Liver (tissue), 9 donors: ENCODE results near the gene SYS1. TPM values are rescaled to one million over a fixed set of nuclear protein-coding genes. Genes with fewer than 3 reads are reported as not detected.

Experiments
- DNase-seq: peaks from one replicate; pipeline ENCODE4 v3.0.0-alpha.2; 2017; ENCODE audit warnings: low spot score
- H3K27ac ChIP-seq, 2 donors: one replicate each; pipeline ENCODE4 v1.7.0; 2013; ENCODE audit warnings: inconsistent platforms in 2 of 2, low read length in 2 of 2, control low read depth in 1 of 2, low read depth in 1 of 2, mild to moderate bottlenecking in 1 of 2
- H3K27me3 ChIP-seq, 4 donors: one replicate each; pipeline versions ENCODE4 v1.6.1 to v1.7.0; 2013; ENCODE audit warnings: low read length in 3 of 4, inconsistent platforms in 1 of 4, mild to moderate bottlenecking in 1 of 4, moderate library complexity in 1 of 4; ENCODE audit not compliant: control insufficient read depth in 4 of 4, insufficient read depth in 4 of 4
- H3K36me3 ChIP-seq, 4 donors: one replicate each; pipeline versions ENCODE4 v1.6.1 to v1.7.0; 2013; ENCODE audit warnings: low read length in 3 of 4, mild to moderate bottlenecking in 3 of 4, low read depth in 1 of 4, moderate library complexity in 1 of 4; ENCODE audit not compliant: control insufficient read depth in 4 of 4, insufficient read depth in 3 of 4
- H3K4me1 ChIP-seq, 4 donors: one replicate each; pipeline versions ENCODE4 v1.6.1 to v1.7.0; 2013; ENCODE audit warnings: low read length in 3 of 4, mild to moderate bottlenecking in 3 of 4, moderate library complexity in 1 of 4; ENCODE audit not compliant: control insufficient read depth in 4 of 4, insufficient read depth in 4 of 4
- H3K4me3 ChIP-seq, 3 donors: one replicate each; pipeline versions ENCODE4 v1.6.1 to v1.7.0; 2013; ENCODE audit warnings: low read length in 3 of 3, control low read depth in 1 of 3, low read depth in 1 of 3, mild to moderate bottlenecking in 1 of 3
- H3K9ac ChIP-seq, 2 donors: one replicate each; pipeline ENCODE4 v1.7.0; 2013; ENCODE audit warnings: low read length in 2 of 2, mild to moderate bottlenecking in 2 of 2, moderate library complexity in 2 of 2, control low read depth in 1 of 2, low read depth in 1 of 2
- H3K9me3 ChIP-seq, 4 donors: one replicate each; pipeline versions ENCODE4 v1.6.1 to v1.7.0; 2013; ENCODE audit warnings: low read length in 3 of 4; ENCODE audit not compliant: control insufficient read depth in 4 of 4
- EGR1 ChIP-seq, 2 donors: IDR thresholded peaks; 2 replicates each; pipeline ENCODE4 v1.6.1; 2016 to 2018; ENCODE audit warnings: antibody characterized with exemption in 2 of 2, low read depth in 2 of 2
- FOXA1 ChIP-seq: IDR thresholded peaks from 2 replicates; pipeline ENCODE4 v1.6.1; 2016; ENCODE audit warnings: antibody characterized with exemption
- FOXA2 ChIP-seq: IDR thresholded peaks from 2 replicates; pipeline ENCODE4 v1.6.1; 2016; ENCODE audit warnings: antibody characterized with exemption
- GABPA ChIP-seq, 2 donors: IDR thresholded peaks in 1 of 2; conservative IDR thresholded peaks in 1 of 2; 2 replicates each; pipeline ENCODE4 v1.6.1; 2016; ENCODE audit warnings: antibody characterized with exemption in 2 of 2, mild to moderate bottlenecking in 1 of 2, moderate library complexity in 1 of 2
- HNF4A ChIP-seq, 2 donors: conservative IDR thresholded peaks; 2 replicates each; pipeline ENCODE4 v1.6.1; 2016; ENCODE audit warnings: antibody characterized with exemption in 2 of 2, mild to moderate bottlenecking in 2 of 2
- HNF4G ChIP-seq: IDR thresholded peaks from 2 replicates; pipeline ENCODE4 v1.6.1; 2016; ENCODE audit warnings: antibody characterized with exemption
- JUND ChIP-seq, 2 donors: IDR thresholded peaks; 2 replicates each; pipeline ENCODE4 v1.6.1; 2016; ENCODE audit warnings: antibody characterized with exemption in 2 of 2
- NR2F2 ChIP-seq: IDR thresholded peaks from 2 replicates; pipeline ENCODE4 v1.6.1; 2016; ENCODE audit warnings: antibody characterized with exemption
- RAD21 ChIP-seq, 2 donors: IDR thresholded peaks; 2 replicates each; pipeline ENCODE4 v1.6.1; 2016; ENCODE audit warnings: antibody characterized with exemption in 2 of 2, mild to moderate bottlenecking in 2 of 2
- RXRA ChIP-seq, 2 donors: IDR thresholded peaks; 2 replicates each; pipeline ENCODE4 v1.6.1; 2017 to 2018; ENCODE audit warnings: antibody characterized with exemption in 2 of 2, mild to moderate bottlenecking in 1 of 2
- SP1 ChIP-seq: IDR thresholded peaks from 2 replicates; pipeline ENCODE4 v1.6.1; 2018; ENCODE audit warnings: antibody characterized with exemption, mild to moderate bottlenecking
- TAF1 ChIP-seq: conservative IDR thresholded peaks from 2 replicates; pipeline ENCODE4 v1.6.1; 2016; ENCODE audit warnings: antibody characterized with exemption, mild to moderate bottlenecking
- YY1 ChIP-seq: IDR thresholded peaks from 2 replicates; pipeline ENCODE4 v1.6.1; 2016; ENCODE audit warnings: antibody characterized with exemption, mild to moderate bottlenecking
- WGBS: extraction: QIAGEN DNeasy Blood & Tissue Kit; methylation state at CpG from one replicate; pipeline ENCODE4 v1.1.7; 2013; 5-methylcytosine and 5-hydroxymethylcytosine counted together
- polyA plus RNA-seq, 2 donors: library from polyadenylated mRNA; stranded (reverse) in 1 of 2; unstranded in 1 of 2; fragments of 200-250 nt in 1 of 2; fragments of >200 nt in 1 of 2; fragmentation: Nextera tagmentation in 1 of 2; extraction: Ambion mirVana in 1 of 2; gene quantifications; one replicate each; pipeline versions ENCODE4 v1.2.1 to v1.2.3, GENCODE V29; 2013 to 2015
- total RNA-seq, 2 donors: library from RNA; depleted of rRNA; stranded (reverse); fragments of >200 nt; gene quantifications; one replicate each; pipeline ENCODE4 v1.2.3, GENCODE V29; 2014
- TF ChIP-seq, protein P1 (sequence below): IDR thresholded peaks from 2 replicates; pipeline ENCODE4 v1.6.1; 2016; ENCODE audit warnings: antibody characterized with exemption
- TF ChIP-seq, protein P2 (sequence below): fragments of 150-350 bp; IDR thresholded peaks from 2 replicates; pipeline ENCODE4 v1.5.1; 2017; ENCODE audit warnings: improper control_type of control experiment, low read depth, low read length; ENCODE audit not compliant: missing input control
- TF ChIP-seq, protein P3 (sequence below): IDR thresholded peaks from 2 replicates; pipeline ENCODE4 v1.6.1; 2016; ENCODE audit warnings: antibody characterized with exemption
- TF ChIP-seq, protein P4 (sequence below): IDR thresholded peaks from 2 replicates; pipeline ENCODE4 v1.6.1; 2016; ENCODE audit warnings: antibody characterized with exemption
- TF ChIP-seq, protein P5 (sequence below): IDR thresholded peaks from 2 replicates; pipeline ENCODE4 v1.6.1; 2016; ENCODE audit warnings: antibody characterized with exemption, mild to moderate bottlenecking
- donor health status: healthy.
- donor health status: healthy.
- donor health status: healthy.
- donor health status: healthy.
- donor health status: healthy.

The SYS1 gene
- total and polyA plus RNA-seq, 4 donors, result 15.0 to 37.8 (median 28.1) TPM

- Histone ChIP-seq H3K9me3 (no peaks in the 10 kb centered on the region), H3K27ac (no peak overlapping the region), H3K4me3 (no peak overlapping the region), H3K9ac (no peak overlapping the region), H3K27me3 (peaks cover 0 to 11% (median 0%) of the 10 kb centered on the region in 4 donors), H3K36me3 (no peaks in the 10 kb centered on the region), H3K4me1 (peaks cover 0 to 2% (median 0%) of the 10 kb centered on the region in 4 donors)
- TF ChIP-seq, protein P1, sequence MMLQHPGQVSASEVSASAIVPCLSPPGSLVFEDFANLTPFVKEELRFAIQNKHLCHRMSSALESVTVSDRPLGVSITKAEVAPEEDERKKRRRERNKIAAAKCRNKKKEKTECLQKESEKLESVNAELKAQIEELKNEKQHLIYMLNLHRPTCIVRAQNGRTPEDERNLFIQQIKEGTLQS, result no peak
- TF ChIP-seq NR2F2, result no peak
- TF ChIP-seq HNF4A (conservative IDR thresholded peaks at IDR 0.05), result no peak
- TF ChIP-seq, protein P2, sequence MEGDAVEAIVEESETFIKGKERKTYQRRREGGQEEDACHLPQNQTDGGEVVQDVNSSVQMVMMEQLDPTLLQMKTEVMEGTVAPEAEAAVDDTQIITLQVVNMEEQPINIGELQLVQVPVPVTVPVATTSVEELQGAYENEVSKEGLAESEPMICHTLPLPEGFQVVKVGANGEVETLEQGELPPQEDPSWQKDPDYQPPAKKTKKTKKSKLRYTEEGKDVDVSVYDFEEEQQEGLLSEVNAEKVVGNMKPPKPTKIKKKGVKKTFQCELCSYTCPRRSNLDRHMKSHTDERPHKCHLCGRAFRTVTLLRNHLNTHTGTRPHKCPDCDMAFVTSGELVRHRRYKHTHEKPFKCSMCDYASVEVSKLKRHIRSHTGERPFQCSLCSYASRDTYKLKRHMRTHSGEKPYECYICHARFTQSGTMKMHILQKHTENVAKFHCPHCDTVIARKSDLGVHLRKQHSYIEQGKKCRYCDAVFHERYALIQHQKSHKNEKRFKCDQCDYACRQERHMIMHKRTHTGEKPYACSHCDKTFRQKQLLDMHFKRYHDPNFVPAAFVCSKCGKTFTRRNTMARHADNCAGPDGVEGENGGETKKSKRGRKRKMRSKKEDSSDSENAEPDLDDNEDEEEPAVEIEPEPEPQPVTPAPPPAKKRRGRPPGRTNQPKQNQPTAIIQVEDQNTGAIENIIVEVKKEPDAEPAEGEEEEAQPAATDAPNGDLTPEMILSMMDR, result no peak
- TF ChIP-seq GABPA (IDR thresholded peaks at IDR 0.05 in 1 of 2, conservative IDR thresholded peaks at IDR 0.05 in 1 of 2), result no peak
- TF ChIP-seq FOXA1, result no peak
- TF ChIP-seq SP1, result no peak
- no peak for TF ChIP-seq RXRA (IDR thresholded peaks at IDR 0.05)
- no peak for TF ChIP-seq JUND (IDR thresholded peaks at IDR 0.05)
- TF ChIP-seq FOXA2, result no peak
- TF ChIP-seq, protein P3, sequence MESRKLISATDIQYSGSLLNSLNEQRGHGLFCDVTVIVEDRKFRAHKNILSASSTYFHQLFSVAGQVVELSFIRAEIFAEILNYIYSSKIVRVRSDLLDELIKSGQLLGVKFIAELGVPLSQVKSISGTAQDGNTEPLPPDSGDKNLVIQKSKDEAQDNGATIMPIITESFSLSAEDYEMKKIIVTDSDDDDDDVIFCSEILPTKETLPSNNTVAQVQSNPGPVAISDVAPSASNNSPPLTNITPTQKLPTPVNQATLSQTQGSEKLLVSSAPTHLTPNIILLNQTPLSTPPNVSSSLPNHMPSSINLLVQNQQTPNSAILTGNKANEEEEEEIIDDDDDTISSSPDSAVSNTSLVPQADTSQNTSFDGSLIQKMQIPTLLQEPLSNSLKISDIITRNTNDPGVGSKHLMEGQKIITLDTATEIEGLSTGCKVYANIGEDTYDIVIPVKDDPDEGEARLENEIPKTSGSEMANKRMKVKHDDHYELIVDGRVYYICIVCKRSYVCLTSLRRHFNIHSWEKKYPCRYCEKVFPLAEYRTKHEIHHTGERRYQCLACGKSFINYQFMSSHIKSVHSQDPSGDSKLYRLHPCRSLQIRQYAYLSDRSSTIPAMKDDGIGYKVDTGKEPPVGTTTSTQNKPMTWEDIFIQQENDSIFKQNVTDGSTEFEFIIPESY, result no peak
- TF ChIP-seq EGR1 (IDR thresholded peaks at IDR 0.05; ENCODE audit: low read depth in 2 of 2), result no peak
- no peak for TF ChIP-seq YY1
- TF ChIP-seq, protein P4, sequence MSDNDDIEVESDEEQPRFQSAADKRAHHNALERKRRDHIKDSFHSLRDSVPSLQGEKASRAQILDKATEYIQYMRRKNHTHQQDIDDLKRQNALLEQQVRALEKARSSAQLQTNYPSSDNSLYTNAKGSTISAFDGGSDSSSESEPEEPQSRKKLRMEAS, result no peak
- no peak for TF ChIP-seq HNF4G
- no peak for TF ChIP-seq RAD21 (IDR thresholded peaks at IDR 0.05)
- DNase-seq, result no peak
- 86% methylated on average over 2 of the region's 2 CpGs for WGBS
Observed at GRCh38 chr20:45318948-45319347, 44.0 kb upstream of the SYS1 start.

DNA sequence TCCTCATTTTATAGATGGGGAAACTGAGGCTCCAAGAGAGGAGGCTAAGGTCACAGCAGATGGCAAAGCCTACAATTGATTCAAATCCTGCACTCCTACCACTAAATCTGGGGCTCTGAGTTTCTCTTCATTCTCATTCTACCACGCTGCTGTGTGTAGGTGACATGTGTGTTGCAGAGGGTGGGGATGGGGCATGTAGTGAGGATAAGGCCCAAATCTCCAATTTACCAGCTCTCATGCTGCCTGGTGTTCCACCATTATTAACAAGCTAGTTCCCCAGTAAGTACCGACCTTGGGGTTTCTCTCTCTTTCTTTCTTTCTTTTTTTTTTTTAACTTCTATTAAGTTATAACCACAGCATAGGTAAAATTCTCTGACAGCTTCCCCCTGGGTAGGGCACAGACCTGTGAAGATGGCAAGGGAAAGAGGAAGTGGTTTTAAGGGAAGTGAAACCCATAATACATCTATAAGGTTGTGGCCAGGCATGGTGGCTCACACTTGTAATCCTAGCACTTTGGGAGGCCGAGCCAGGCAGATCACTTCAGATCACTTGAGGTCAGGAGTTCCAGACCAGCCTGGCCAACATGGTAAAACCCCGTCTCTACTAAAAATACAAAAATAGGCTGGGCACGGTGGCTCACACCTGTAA, 41.9 kb upstream of the SYS1 start:
- no peak overlapping the region for H3K27ac ChIP-seq
- peaks cover 0 to 2% (median 0%) of the 10 kb centered on the region in 4 donors for H3K4me1 ChIP-seq
- TF ChIP-seq YY1, result no peak
- TF ChIP-seq, protein P5, sequence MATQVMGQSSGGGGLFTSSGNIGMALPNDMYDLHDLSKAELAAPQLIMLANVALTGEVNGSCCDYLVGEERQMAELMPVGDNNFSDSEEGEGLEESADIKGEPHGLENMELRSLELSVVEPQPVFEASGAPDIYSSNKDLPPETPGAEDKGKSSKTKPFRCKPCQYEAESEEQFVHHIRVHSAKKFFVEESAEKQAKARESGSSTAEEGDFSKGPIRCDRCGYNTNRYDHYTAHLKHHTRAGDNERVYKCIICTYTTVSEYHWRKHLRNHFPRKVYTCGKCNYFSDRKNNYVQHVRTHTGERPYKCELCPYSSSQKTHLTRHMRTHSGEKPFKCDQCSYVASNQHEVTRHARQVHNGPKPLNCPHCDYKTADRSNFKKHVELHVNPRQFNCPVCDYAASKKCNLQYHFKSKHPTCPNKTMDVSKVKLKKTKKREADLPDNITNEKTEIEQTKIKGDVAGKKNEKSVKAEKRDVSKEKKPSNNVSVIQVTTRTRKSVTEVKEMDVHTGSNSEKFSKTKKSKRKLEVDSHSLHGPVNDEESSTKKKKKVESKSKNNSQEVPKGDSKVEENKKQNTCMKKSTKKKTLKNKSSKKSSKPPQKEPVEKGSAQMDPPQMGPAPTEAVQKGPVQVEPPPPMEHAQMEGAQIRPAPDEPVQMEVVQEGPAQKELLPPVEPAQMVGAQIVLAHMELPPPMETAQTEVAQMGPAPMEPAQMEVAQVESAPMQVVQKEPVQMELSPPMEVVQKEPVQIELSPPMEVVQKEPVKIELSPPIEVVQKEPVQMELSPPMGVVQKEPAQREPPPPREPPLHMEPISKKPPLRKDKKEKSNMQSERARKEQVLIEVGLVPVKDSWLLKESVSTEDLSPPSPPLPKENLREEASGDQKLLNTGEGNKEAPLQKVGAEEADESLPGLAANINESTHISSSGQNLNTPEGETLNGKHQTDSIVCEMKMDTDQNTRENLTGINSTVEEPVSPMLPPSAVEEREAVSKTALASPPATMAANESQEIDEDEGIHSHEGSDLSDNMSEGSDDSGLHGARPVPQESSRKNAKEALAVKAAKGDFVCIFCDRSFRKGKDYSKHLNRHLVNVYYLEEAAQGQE, result no peak
- no peak for TF ChIP-seq FOXA1
- TF ChIP-seq EGR1 (IDR thresholded peaks at IDR 0.05; ENCODE audit: low read depth in 2 of 2), result no peak
- TF ChIP-seq, protein P1, result no peak
- TF ChIP-seq RAD21 (IDR thresholded peaks at IDR 0.05), result no peak
- TF ChIP-seq SP1, result no peak
- no peak for TF ChIP-seq FOXA2
- TF ChIP-seq JUND (IDR thresholded peaks at IDR 0.05), result no peak
- no peak for TF ChIP-seq TAF1
- TF ChIP-seq GABPA (IDR thresholded peaks at IDR 0.05 in 1 of 2, conservative IDR thresholded peaks at IDR 0.05 in 1 of 2), result no peak
- TF ChIP-seq, protein P4, result no peak
- TF ChIP-seq, protein P2, result no peak

More for the DNA sequence above, 41.9 kb upstream of the SYS1 start:
- Histone ChIP-seq H3K36me3 (peaks cover 4 to 8% (median 6%) of the 10 kb centered on the region in 4 donors), H3K9me3 (no peaks in the 10 kb centered on the region), H3K4me3 (no peak overlapping the region), H3K27me3 (peaks cover 0 to 9% (median 0%) of the 10 kb centered on the region in 4 donors), H3K9ac (no peak overlapping the region)
- DNase-seq, result no peak
- 82% methylated on average over 5 of the region's 5 CpGs for WGBS
